MM.1S (cell line): ENCODE data around the gene KNOP1.

Experiments used
- EZH2 ChIP-seq: fragments of 300-600 bp; sonication (generic); optimal IDR thresholded peaks from 2 replicates; pipeline ENCODE3; 2017; ENCODE audit warnings: low read depth, mild to moderate bottlenecking, antibody characterized with exemption, low read length, mixed read lengths
- EZH2phosphoT487 ChIP-seq: fragments of 300-600 bp; sonication (generic); IDR thresholded peaks from 2 replicates; pipeline ENCODE4 v1.6.1; 2018; ENCODE audit warnings: antibody characterized with exemption, low read length
- TF ChIP-seq, protein P1 (sequence below): fragments of 300-600 bp; sonication (generic); IDR thresholded peaks from 2 replicates; pipeline ENCODE4 v1.5.1; 2016; ENCODE audit warnings: antibody characterized with exemption, low read length, mixed read lengths

DNA sequence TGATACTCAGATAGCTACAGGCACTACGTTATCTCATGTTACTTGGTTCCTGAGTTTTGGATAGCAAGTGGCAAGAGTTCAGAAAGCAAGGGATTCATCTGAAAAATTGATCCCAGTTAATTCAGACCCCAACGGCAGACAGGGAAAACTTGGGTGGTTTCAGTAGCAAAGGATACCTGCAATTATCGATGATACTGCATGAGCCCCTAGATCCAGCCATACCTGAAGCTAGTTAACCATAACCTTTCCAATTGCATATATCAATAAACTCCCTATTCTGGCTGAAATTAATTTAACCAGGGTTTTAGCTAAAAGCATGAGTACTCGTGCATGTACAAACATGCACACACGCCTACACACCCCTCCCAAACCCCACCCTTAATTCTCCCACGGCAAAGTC is 4.3 kb downstream of the KNOP1 start:
- TF ChIP-seq, protein P1, sequence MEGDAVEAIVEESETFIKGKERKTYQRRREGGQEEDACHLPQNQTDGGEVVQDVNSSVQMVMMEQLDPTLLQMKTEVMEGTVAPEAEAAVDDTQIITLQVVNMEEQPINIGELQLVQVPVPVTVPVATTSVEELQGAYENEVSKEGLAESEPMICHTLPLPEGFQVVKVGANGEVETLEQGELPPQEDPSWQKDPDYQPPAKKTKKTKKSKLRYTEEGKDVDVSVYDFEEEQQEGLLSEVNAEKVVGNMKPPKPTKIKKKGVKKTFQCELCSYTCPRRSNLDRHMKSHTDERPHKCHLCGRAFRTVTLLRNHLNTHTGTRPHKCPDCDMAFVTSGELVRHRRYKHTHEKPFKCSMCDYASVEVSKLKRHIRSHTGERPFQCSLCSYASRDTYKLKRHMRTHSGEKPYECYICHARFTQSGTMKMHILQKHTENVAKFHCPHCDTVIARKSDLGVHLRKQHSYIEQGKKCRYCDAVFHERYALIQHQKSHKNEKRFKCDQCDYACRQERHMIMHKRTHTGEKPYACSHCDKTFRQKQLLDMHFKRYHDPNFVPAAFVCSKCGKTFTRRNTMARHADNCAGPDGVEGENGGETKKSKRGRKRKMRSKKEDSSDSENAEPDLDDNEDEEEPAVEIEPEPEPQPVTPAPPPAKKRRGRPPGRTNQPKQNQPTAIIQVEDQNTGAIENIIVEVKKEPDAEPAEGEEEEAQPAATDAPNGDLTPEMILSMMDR = no peak
- TF ChIP-seq EZH2 = no peak
- TF ChIP-seq EZH2phosphoT487 = no peak
